IPS DF 4.7 (cell line): ENCODE data around the gene RAB38.

Source experiments
- DNase-seq: peaks from one replicate; pipeline ENCODE4 v3.0.0-alpha.2; 2013; ENCODE audit warnings: low spot score; ENCODE audit errors: extremely low read depth

The RAB38 gene

DNA sequence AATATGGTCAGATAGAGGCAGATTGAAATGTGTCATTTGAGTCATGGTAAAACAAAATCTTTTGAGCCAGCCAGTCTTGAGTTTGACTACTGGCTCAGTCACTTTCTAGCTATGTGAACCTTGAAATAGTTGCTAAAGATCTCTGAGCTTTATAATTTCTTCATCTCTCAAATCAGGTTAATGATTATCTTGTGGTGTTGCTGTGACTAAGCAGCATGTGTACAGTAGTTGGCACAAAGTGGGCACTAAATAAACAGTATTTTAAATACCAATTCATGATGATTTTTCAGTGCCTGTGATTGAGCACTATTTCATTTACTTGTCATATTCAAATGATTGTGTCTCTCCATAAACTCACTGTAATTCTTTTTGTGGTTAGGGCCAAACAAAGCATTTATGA lies 70.8 kb downstream of the RAB38 start:
- DNase-seq: no peak

GRCh38 chr11:88103337-88104206 lies 71.7 kb downstream of the RAB38 start:
- peak; percentile 94 for DNase-seq

DNA sequence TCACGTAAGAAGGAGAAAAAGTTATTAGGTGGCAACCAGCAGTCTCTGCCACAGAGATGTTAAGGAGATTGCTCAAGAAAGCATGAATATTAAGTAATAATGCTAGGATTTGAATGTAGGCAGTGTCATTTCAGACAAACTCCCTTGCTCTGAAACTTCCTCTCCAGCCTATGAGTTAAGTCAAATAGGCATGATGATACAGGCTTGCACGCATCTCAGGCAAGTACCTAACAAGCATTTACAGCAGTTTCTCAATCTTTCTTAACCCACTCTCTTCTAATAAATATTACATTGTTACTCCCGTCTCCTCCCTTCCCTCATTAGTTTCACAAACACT lies 72.7 kb downstream of the RAB38 start:
- DNase-seq: no peak

DNA sequence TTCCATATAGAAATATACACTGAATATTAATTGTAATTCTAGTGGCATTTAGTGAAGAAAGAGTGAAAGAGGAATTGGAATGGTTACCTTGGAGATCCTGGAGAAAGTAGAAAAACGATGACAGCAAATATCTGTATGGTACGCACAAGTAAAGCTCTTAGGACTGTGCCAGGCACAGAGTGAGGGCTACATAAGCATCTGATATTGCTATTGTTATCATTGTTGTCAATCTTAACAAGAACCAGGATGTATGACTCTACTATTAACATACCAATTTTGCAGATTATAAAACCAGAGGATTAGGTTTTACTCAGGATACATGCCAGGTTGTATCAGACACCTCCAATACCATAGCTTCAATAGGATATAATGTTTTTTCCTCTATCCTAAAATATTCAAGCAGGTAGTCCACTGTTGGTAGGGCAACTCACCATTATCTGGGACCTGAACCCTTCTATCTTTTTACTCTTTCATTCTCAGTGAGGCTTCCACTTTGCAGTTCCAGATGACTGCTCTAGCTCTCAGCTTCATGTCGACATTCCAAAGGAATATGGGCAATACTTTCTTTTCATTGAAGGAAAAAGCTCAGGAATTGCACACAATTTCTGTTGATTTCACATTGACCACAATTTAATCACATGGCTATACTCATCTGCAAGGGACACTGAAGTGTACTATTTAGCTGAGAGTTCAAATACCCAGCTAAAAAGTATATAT lies 73.2 kb downstream of the RAB38 start:
- no peak for DNase-seq

GRCh38 chr11:88100151-88100550 lies 75.1 kb downstream of the RAB38 start:
- DNase-seq: no peak

GRCh38 chr11:88098289-88098688 lies 77.0 kb downstream of the RAB38 start:
- DNase-seq: no peak

- no peak for DNase-seq
Observed at GRCh38 chr11:88089134-88089533, 86.1 kb downstream of the RAB38 start.

DNA sequence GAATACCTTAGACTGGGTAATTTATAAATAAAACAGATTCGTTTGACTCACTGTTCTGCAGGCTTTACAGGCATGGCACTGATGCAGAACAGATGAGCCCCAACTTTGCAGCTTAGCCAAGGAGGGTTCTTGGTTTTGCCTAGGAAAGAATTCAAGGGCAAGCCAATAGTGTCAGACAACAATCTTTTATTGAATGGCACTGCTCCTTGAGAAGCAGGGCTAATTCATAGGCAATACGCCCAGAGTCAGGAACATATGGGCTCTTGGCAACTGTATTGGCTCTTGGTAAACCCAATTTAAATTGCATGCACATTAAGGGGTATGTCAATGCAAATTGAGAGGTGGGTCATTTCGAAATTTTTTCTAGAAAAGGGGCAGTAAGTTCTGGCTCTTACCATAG lies 87.9 kb downstream of the RAB38 start:
- no peak for DNase-seq

GRCh38 chr11:88086297-88086696 lies 88.9 kb downstream of the RAB38 start:
- no peak for DNase-seq

DNA sequence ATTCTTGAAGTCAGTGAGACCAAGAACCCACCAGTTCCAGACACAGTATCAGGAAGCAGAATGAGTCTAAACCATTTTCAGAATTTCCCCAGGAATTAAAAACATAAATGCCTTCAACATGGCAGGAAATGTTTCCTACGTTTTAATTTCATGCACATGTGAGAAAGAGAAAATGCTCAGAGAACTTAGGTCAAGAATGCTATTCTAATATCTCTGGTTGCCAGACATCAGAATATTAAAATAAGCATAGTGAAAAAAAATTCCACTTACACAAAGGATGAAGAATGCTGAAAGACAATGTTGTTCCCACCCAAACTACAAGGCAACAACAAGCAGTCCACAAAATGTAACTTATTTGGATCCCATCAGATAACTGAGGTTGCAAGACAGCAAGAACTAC lies 104.8 kb downstream of the RAB38 start:
- DNase-seq: no peak

DNA sequence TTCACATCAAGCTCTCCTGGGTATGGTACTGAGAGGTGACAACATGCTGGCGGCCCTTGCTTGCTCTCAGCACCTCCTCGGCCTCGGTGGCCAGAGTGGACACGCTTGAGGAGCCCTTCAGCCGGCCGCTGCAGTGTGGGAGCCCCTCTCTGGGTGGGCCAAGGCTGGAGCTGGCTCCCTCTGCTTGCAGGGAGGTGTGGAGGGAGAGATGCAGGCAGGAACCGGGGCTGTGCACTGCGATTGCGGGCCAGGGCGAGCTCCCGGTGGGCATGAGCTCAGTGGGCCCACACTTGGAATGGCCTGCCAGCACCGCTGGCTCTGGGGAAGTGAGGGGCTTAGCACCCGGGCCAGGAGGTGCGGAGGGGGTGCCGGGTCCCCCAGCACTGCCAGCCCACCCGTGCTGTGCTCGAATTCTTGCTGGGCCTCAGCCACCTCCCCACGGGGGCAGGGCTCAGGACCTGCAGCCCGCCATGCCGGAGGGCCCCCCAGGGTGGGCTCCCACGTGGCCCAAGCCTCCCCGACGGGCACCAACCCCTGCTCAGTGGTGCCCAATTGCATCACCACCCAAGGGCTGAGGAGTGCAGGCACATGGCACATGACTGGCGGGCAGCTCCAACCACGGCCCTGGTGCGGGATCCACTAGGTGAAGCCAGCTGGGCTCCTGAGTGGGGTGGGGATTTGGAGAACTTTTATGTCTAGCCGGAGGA lies 106.2 kb downstream of the RAB38 start:
- no peak for DNase-seq

DNA sequence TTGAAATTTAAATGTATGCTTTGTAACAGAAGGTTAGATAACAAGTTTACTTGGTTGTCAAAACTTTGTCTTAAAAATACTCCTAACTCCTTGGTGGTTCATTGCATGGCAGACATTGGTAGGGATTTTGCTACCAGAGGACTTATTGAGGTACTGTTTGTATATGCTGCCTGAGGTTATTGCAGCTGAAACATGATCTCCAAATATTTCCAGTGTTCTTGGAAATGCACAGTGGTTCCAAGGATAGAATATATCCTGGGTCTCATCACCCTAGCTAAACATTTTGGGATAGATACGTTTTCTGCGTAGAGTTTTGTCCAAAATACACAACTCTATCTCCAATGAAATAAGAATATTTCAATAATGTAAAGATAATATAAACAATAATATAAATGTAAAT lies 109.2 kb downstream of the RAB38 start:
- DNase-seq: no peak

DNA sequence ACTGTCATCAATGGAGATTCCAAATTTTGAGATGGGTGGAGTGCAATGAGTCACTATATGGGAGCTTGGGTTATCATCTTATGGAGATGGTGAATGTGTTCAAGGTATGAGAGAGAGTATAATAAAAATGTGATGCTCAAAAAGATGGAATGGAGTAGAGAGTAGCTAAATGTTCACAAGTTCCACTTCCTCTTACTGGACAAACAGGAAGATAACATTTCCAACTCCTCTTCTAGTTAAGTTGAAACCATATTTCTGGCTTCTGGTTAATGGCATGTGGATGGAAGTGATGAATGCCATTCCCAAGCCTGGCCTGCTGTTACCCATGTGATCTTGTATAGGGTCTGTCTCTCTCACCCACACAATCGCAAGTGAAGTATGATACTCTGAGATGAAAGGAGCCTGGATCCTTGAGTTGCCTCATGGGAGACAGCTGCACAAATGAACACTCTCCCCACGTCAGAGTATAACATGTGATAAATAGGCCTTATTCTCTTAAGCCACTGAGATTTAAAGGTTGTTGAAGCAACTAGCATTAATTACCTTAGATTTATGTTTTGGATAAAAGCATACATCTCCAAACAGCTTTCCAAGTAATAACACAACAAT lies 111.0 kb downstream of the RAB38 start:
- no peak for DNase-seq
